ENCODE results near the gene RNF223. TPM values are rescaled to one million over a fixed set of nuclear protein-coding genes. Genes with fewer than 3 reads are reported as not detected.
A peak's percentile ranks its signal among the peaks of the same experiment; 100 is the strongest.
"Not testable (repeated sequence)": the region's sequence is repeated elsewhere in the genome, so short reads cannot be mapped to it uniquely, and the experiment has no call there.

The RNF223 gene
- total RNA-seq, 4 donors from 2014 or later, result 9.4 to 19.5 (median 10.5) TPM

GRCh38 chr1:1079408-1080121 lies 5.5 kb upstream of the RNF223 start:
- intact Hi-C loops (cut with DNase I; ENCODE audit: low total_unique reads), result no loop called here
- WGBS, 2 donors, result 2 to 3% methylated on average over 20 to 29 of the region's 38 CpGs
- H3K4me3 ChIP-seq (ENCODE audit: low read depth, poor library complexity, severe bottlenecking), result no peak overlapping the region
- peak in 1 of 2 donors; percentile 90 for DNase-seq (ENCODE audit: low spot score in 2 of 2)
- no peak for TF ChIP-seq POLR2A (IDR thresholded peaks at IDR 0.05)
- no peak for TF ChIP-seq CTCF (IDR thresholded peaks at IDR 0.05)

GRCh38 chr1:1077396-1077795 lies 3.3 kb upstream of the RNF223 start:
- WGBS, 2 donors, result no CpG with 5 or more reads among the region's 21 CpGs
- intact Hi-C loops (cut with DNase I; ENCODE audit: low total_unique reads); H3K4me3 ChIP-seq (ENCODE audit: low read depth, poor library complexity, severe bottlenecking); DNase-seq (ENCODE audit: low spot score in 2 of 2): not testable (repeated sequence)

- WGBS, 2 donors, result 33 to 49% methylated on average over 18 to 19 of the region's 21 CpGs
- no peak for TF ChIP-seq CTCF (IDR thresholded peaks at IDR 0.05)
- TF ChIP-seq POLR2A (IDR thresholded peaks at IDR 0.05), result no peak
- H3K4me3 ChIP-seq (ENCODE audit: low read depth, poor library complexity, severe bottlenecking), result no peak overlapping the region
- DNase-seq (ENCODE audit: low spot score in 2 of 2), result no peak
- intact Hi-C loops (cut with DNase I; ENCODE audit: low total_unique reads), result no loop called here
Observed at GRCh38 chr1:1075148-1075935, 1.2 kb upstream of the RNF223 start.

- DNase-seq (ENCODE audit: low spot score in 2 of 2), result no peak
- H3K4me3 ChIP-seq (ENCODE audit: low read depth, poor library complexity, severe bottlenecking), result no peak overlapping the region
- 55 to 64% methylated on average over 11 to 14 of the region's 14 CpGs for WGBS, 2 donors
- TF ChIP-seq POLR2A (IDR thresholded peaks at IDR 0.05) (no peak), CTCF (IDR thresholded peaks at IDR 0.05) (no peak)
- intact Hi-C loops (cut with DNase I; ENCODE audit: low total_unique reads), result no loop called here
Observed at GRCh38 chr1:1074631-1075147, 583 bp upstream of the RNF223 start.

GRCh38 chr1:1072849-1073742 lies 1.0 kb downstream of the RNF223 start:
- no peak for TF ChIP-seq CTCF (IDR thresholded peaks at IDR 0.05)
- no peak for TF ChIP-seq POLR2A (IDR thresholded peaks at IDR 0.05)
- H3K4me3 ChIP-seq (ENCODE audit: low read depth, poor library complexity, severe bottlenecking), result no peak overlapping the region
- WGBS, 2 donors, result 67 to 75% methylated on average over 17 to 22 of the region's 28 CpGs
- DNase-seq (ENCODE audit: low spot score in 2 of 2), result no peak
- intact Hi-C loops (cut with DNase I; ENCODE audit: low total_unique reads), result no loop called here

Measured in lower leg skin (tissue), 4 donors.